Mesenteric fat pad (tissue), 1 donor: Measurements from ENCODE around the gene ALDOA. TPM values are rescaled to one million over a fixed set of nuclear protein-coding genes. Genes with fewer than 3 reads are reported as not detected.
A peak's percentile ranks its signal among the peaks of the same experiment; 100 is the strongest.
"Not testable (repeated sequence)": the region's sequence is repeated elsewhere in the genome, so short reads cannot be mapped to it uniquely, and the experiment has no call there.

Experiments used
- DNase-seq: peaks from one replicate; pipeline ENCODE4 v3.0.0-alpha.2; 2020; ENCODE audit warnings: low spot score
- total RNA-seq: library from RNA; stranded (reverse); fragmentation: NEBNext Ultra II Directional; extraction: Animal tissue kit (Norgen Biotek cat#: 25700); gene quantifications from one replicate; pipeline ENCODE4 v1.2.1, GENCODE V29; 2021
- donor health status: DM: yes; HTN: yes; CAD: no.

The ALDOA gene
- total RNA-seq, 1 donor from 2014 or later: 1,236 TPM

GRCh38 chr16:30040690-30041089 lies 24.9 kb upstream of the ALDOA start:
- DNase-seq: not testable (repeated sequence)

- no peak for DNase-seq
Measured at GRCh38 chr16:30041841-30042240, 23.7 kb upstream of the ALDOA start.

- no peak for DNase-seq
Measured at GRCh38 chr16:30046178-30046577, 19.4 kb upstream of the ALDOA start.

GRCh38 chr16:30046588-30046987 lies 19.0 kb upstream of the ALDOA start:
- DNase-seq: no peak

- no peak for DNase-seq
Measured at GRCh38 chr16:30049871-30050270, 15.7 kb upstream of the ALDOA start.

- no peak for DNase-seq
Measured at GRCh38 chr16:30051518-30051917, 14.0 kb upstream of the ALDOA start.

GRCh38 chr16:30052671-30053372 lies 12.7 kb upstream of the ALDOA start:
- DNase-seq: peak; percentile 98

- DNase-seq: no peak
Measured at GRCh38 chr16:30053376-30054015, 12.1 kb upstream of the ALDOA start.

GRCh38 chr16:30054451-30054850 lies 11.1 kb upstream of the ALDOA start:
- no peak for DNase-seq

- DNase-seq: no peak
Measured at GRCh38 chr16:30054959-30055553, 10.5 kb upstream of the ALDOA start.

- no peak for DNase-seq
Measured at GRCh38 chr16:30060346-30060745, 5.2 kb upstream of the ALDOA start.

- DNase-seq: no peak
Measured at GRCh38 chr16:30060836-30061554, 4.6 kb upstream of the ALDOA start.

- DNase-seq: no peak
Measured at GRCh38 chr16:30063278-30063892, 2.2 kb upstream of the ALDOA start.

- DNase-seq: no peak
Measured at GRCh38 chr16:30063893-30064728, 1.4 kb upstream of the ALDOA start.

GRCh38 chr16:30064729-30065101 lies 845 bp upstream of the ALDOA start:
- no peak for DNase-seq

GRCh38 chr16:30065943-30066760 lies 592 bp downstream of the ALDOA start:
- DNase-seq: peak; percentile 94

- DNase-seq: no peak
Measured at GRCh38 chr16:30066761-30067583, 1.4 kb downstream of the ALDOA start.

GRCh38 chr16:30067584-30067916 lies 2.0 kb downstream of the ALDOA start:
- DNase-seq: no peak

- no peak for DNase-seq
Measured at GRCh38 chr16:30068333-30068732, 2.8 kb downstream of the ALDOA start.
